Motor neuron (in vitro differentiated cells): Measurements from ENCODE around the gene NEGR1. TPM values are rescaled to one million over a fixed set of nuclear protein-coding genes. Genes with fewer than 3 reads are reported as not detected.

Source experiments
- ATAC-seq, 8 experiments: fragments of 200-7000 bp; cut with Tn5 transposase; replicated peaks in 6 of 8; 2 replicates each; pipeline ENCODE4 v1.8.0; 2021; ENCODE audit warnings: mild to moderate bottlenecking in 8 of 8, moderate library complexity in 8 of 8
- H3K27ac ChIP-seq, 2 donors: fragments of 250-450 bp; sonication (Bioruptor Pico); 2 replicates each; pipeline ENCODE4 v1.9.0; 2021; ENCODE audit warnings: antibody characterized with exemption in 2 of 2, mild to moderate bottlenecking in 2 of 2, moderate library complexity in 1 of 2
- H3K4me1 ChIP-seq, 2 donors: fragments of 250-450 bp; sonication (Bioruptor Pico); replicated peaks in 1 of 2; 2 replicates each; pipeline ENCODE4 v1.6.1; 2021; ENCODE audit warnings: antibody characterized with exemption in 2 of 2, mild to moderate bottlenecking in 2 of 2, moderate library complexity in 1 of 2
- H3K4me3 ChIP-seq, 5 donors: fragments of 250-450 bp; sonication (Bioruptor Pico); 2 replicates each; pipeline ENCODE4 v1.9.0; 2021; ENCODE audit warnings: antibody characterized with exemption in 5 of 5, mild to moderate bottlenecking in 5 of 5, moderate library complexity in 4 of 5
- WGBS, 10 experiments: fragments of 450-650 bp; shearing (Covaris generic); methylation state at CpG; one replicate each; pipeline ENCODE4 v1.0.0; 2022; 5-methylcytosine and 5-hydroxymethylcytosine counted together
- in situ Hi-C, 9 experiments: fragments of 400-800 bp; cut with MboI; loops; one replicate each; pipeline ENCODE4 v1.15.0; 2021; ENCODE audit warnings: low sequenced_read_pairs in 9 of 9, low pct_unique_long_range_greater_than_20kb in 2 of 9; ENCODE audit not compliant: unreplicated experiment in 9 of 9
- total RNA-seq, 8 experiments: library from RNA; unstranded; fragments of 300-600 nt; gene quantifications; 2 replicates each; pipeline versions ENCODE4 v1.2.3 to v1.2.4, GENCODE V29; 2022

The NEGR1 gene
- total RNA-seq, 8 experiments from 2014 or later, result 0.63 to 40.6 (median 15.1) TPM

DNA sequence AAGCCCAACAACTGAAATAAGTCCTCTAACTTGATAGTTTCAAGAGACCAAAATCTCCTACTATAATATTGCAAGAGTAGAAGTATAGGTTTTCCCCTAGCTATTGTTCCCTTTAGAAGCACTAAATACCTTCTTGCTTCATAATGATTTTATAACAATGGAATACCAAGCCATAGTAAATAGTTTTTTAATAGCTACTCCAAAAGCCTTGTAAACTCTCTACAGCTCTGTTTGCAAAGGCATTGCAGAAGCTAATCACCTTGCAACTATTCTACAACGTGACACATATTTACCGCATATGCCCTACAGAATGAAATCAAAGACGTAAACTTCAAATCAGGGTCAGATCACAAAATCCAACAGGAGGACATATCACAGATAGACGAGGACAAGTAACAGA is 750.0 kb downstream of the NEGR1 start:
- WGBS, 10 experiments, result 66 to 100% (median 86%) methylated on average over 2 to 4 of the region's 4 CpGs; no CpG with 5 or more reads in 1 of the 10 experiments

DNA sequence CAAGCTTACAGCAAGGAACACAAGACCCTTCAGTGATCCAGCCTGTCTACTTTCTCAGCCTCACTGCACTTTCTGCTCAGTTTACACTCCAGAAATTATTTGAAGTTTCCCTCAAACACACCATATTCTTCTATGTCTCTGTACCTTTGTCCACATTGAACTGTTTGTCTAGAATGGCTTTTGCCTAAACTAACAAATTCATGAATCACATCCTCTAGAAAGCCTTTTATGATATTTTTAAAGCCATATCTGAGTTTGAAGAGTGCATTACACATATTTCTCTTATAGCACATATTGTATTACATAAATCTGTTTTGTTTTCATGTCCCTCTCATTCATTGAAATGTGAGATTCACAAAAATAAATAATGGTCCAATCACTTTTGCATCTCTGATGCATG is 755.5 kb downstream of the NEGR1 start:
- Histone ChIP-seq H3K4me3 (no peak overlapping the region), H3K4me1 (no peaks in the 10 kb centered on the region), H3K27ac (no peak overlapping the region)
- ATAC-seq, result no peak
- in situ Hi-C loops, result loop anchor here in 1 of 9 experiments (10.0 to 25.0 kb wide), 2 partner anchors 322 to 440 kb away; partner anchors contain the start of gene ZRANB2

More for the DNA sequence above, 750.0 kb downstream of the NEGR1 start:
- ATAC-seq, result no peak
- H3K27ac ChIP-seq, result no peak overlapping the region
- H3K4me1 ChIP-seq, result no peaks in the 10 kb centered on the region
- in situ Hi-C loops, result loop anchor here in 1 of 9 experiments (25.0 kb wide), 1 partner anchor 445 kb away; the partner anchor contains the start of gene ZRANB2
- H3K4me3 ChIP-seq, result no peak overlapping the region

GRCh38 chr1:71522721-71523120 is 759.6 kb downstream of the NEGR1 start:
- no peak for ATAC-seq
- no peak overlapping the region for H3K27ac ChIP-seq
- in situ Hi-C loops, result loop anchor here in 3 of 9 experiments (10.0 to 25.0 kb wide), 2 partner anchors 310 to 318 kb away; no protein-coding TSS in a partner anchor
- 0 to 92% (median 69%) methylated on average over 1 to 3 of the region's 3 CpGs for WGBS, 10 experiments
- H3K4me3 ChIP-seq, result no peak overlapping the region
- H3K4me1 ChIP-seq, result no peaks in the 10 kb centered on the region

DNA sequence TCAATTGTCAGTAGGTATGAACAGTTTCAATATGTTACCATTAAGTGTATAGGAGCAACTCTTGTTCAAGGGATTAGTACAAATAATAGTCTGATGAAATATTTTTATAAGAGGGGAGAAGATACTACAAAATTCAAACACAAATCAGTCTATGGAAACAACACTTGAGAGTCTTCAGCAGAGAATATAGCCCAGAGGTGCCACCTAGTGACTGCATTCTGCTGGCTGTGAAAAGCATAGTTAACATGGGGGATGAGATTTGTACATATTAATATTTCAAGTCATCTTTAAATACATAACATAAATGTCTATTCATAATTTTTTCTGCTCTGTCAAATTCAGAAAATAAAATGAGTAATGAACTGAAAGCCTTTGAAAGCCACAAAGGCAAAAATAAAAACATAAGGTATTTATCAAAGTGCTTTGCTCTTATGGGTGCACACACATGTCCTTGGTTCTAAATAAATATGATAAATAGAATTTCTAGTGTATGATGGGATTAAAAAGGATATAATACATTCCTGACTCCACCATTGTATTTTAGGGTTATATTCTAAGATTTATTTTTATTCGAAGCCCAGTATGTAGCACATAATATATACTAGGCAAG is 760.6 kb downstream of the NEGR1 start:
- Histone ChIP-seq H3K27ac (no peak overlapping the region), H3K4me3 (no peak overlapping the region), H3K4me1 (no peaks in the 10 kb centered on the region)
- WGBS, 10 experiments, result 80 to 100% (median 93%) methylated on average over 1 of the region's 1 CpG; no CpG with 5 or more reads in 1 of the 10 experiments
- peak in 7 of 8 experiments; percentile 44 to 78 (median 63) for ATAC-seq
- in situ Hi-C loops, result loop anchor here in 3 of 9 experiments (10.0 to 25.0 kb wide), 2 partner anchors 309 to 317 kb away; no protein-coding TSS in a partner anchor

GRCh38 chr1:71511505-71511904 is 770.8 kb downstream of the NEGR1 start:
- Histone ChIP-seq H3K27ac (no peak overlapping the region), H3K4me1 (peaks cover 0 to 8% of the 10 kb centered on the region in 2 donors), H3K4me3 (no peak overlapping the region)
- no peak for ATAC-seq
- in situ Hi-C loops, result loop anchor here in 2 of 9 experiments (25.0 kb wide), 1 partner anchor 299 kb away; no protein-coding TSS in a partner anchor

- in situ Hi-C loops, result loop anchor here in 2 of 9 experiments (25.0 kb wide), 1 partner anchor 298 kb away; no protein-coding TSS in a partner anchor
- no peak overlapping the region for H3K4me3 ChIP-seq
- no peak overlapping the region for H3K27ac ChIP-seq
- ATAC-seq, result no peak
- peaks cover 0 to 8% of the 10 kb centered on the region in 2 donors for H3K4me1 ChIP-seq
- 86 to 100% (median 89%) methylated on average over 1 of the region's 1 CpG; no CpG with 5 or more reads in 5 of the 10 experiments for WGBS, 10 experiments
These were observed 771.6 kb downstream of the NEGR1 start for GRCh38 chr1:71510725-71511124.

DNA sequence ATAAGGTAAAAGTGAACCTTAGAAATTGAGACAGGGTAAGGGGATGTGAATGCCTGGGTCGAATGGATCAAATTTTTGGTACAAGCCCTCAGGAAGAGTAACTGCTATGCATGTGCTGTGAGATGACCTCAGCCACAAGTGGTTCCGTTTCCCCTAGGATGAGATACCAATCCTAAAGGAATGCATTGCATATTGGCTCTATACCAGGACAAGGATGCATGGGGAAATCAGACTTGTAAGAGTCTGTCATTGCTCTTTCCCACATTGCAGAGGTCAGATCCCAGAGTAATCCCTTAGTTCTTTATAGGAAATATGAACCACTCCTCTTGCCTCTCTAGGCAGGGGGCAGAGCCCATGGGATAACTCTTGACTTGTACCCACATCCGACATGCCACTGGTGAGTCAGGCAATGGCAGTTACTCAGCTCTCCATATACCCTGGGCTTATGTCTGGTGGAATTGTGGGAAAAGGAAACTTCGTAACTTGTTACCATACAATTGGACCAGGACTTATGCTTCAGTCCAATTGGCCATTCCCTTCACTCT is 773.2 kb downstream of the NEGR1 start:
- 0 to 100% (median 78%) methylated on average over 1 to 4 of the region's 4 CpGs; no CpG with 5 or more reads in 1 of the 10 experiments for WGBS, 10 experiments
- Histone ChIP-seq H3K4me1 (peaks cover 0 to 8% of the 10 kb centered on the region in 2 donors), H3K4me3 (no peak overlapping the region), H3K27ac (no peak overlapping the region)
- in situ Hi-C loops, result loop anchor here in 2 of 9 experiments (25.0 kb wide), 1 partner anchor 297 kb away; no protein-coding TSS in a partner anchor
- no peak for ATAC-seq

DNA sequence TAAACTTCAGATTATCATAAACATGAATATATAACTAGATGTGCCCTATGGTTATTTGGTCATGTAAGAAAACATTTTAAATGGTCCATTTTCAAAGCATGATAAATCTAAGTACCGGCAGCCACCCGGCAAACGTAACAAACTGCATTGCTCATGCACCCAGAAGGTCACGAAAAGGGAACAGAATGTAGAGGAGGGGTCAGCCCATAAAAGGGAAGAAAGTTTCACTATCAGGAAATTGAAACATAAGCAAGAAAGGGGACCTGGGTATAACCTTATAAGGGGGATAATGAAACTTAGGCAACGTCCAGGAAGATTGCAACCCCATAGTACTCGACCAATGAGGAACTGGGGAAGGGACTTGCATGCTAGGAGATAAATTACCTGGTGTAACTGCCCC is 780.3 kb downstream of the NEGR1 start:
- Histone ChIP-seq H3K27ac (no peak overlapping the region), H3K4me1 (no peaks in the 10 kb centered on the region), H3K4me3 (no peak overlapping the region)
- in situ Hi-C loops, result loop anchor here in 2 of 9 experiments (25.0 kb wide), 1 partner anchor 290 kb away; no protein-coding TSS in a partner anchor
- 58 to 92% (median 71%) methylated on average over 1 to 6 of the region's 6 CpGs for WGBS, 10 experiments
- ATAC-seq, result no peak

- H3K4me1 ChIP-seq, result no peaks in the 10 kb centered on the region
- H3K4me3 ChIP-seq, result no peak overlapping the region
- in situ Hi-C loops, result no loop called here
- peak in 2 of 8 experiments; percentile 57 to 73 for ATAC-seq
- H3K27ac ChIP-seq, result no peak overlapping the region
These were observed 783.8 kb downstream of the NEGR1 start for GRCh38 chr1:71498542-71498941.

DNA sequence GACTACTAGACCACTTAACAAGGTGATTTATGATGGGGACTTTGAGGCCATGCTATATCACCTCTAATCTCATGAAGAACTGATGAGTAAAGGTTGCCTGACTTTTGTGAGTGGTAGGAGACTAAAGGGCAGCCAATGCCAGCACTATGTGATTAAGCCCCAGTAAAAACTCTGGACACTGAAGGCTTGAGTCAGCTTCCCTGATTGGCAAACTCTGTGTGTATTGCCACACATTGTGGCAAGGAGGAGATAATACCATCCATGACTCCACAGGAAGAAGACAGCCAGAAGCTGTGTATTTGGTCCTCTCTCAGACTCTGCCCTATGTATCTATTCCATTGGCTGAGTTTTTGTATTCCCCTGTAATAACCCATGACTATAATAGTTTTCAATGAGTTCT is 788.2 kb downstream of the NEGR1 start:
- Histone ChIP-seq H3K27ac (no peak overlapping the region), H3K4me3 (no peak overlapping the region), H3K4me1 (no peaks in the 10 kb centered on the region)
- in situ Hi-C loops, result no loop called here
- no peak for ATAC-seq

GRCh38 chr1:71492298-71493041 is 789.9 kb downstream of the NEGR1 start:
- Histone ChIP-seq H3K27ac (no peak overlapping the region), H3K4me3 (no peak overlapping the region), H3K4me1 (no peaks in the 10 kb centered on the region)
- in situ Hi-C loops, result no loop called here
- ATAC-seq, result no peak
- WGBS, 10 experiments, result 53 to 93% (median 73%) methylated on average over 5 to 7 of the region's 7 CpGs

DNA sequence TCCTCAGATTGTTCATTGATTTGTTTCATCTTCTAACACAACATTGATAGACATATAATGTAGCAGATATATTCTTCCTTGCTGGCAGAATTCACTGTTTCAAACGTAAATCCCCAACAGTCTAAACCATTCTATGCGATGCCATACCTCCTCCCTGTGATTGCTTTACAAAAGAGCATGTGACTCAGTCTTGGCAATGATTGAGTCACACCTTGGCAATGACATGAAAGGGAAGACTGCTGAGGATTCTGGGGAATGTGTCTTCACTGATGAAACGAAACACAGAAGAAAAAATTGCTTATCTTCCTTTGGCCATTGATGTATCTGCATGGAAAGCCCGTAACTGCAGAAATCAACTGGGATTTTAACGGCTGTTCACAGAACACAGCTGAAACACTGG is 791.9 kb downstream of the NEGR1 start:
- Histone ChIP-seq H3K4me3 (no peak overlapping the region), H3K4me1 (no peaks in the 10 kb centered on the region), H3K27ac (no peak overlapping the region)
- in situ Hi-C loops, result no loop called here
- ATAC-seq, result no peak
- WGBS, 10 experiments, result 17 to 92% (median 82%) methylated on average over 2 to 5 of the region's 5 CpGs; no CpG with 5 or more reads in 1 of the 10 experiments

DNA sequence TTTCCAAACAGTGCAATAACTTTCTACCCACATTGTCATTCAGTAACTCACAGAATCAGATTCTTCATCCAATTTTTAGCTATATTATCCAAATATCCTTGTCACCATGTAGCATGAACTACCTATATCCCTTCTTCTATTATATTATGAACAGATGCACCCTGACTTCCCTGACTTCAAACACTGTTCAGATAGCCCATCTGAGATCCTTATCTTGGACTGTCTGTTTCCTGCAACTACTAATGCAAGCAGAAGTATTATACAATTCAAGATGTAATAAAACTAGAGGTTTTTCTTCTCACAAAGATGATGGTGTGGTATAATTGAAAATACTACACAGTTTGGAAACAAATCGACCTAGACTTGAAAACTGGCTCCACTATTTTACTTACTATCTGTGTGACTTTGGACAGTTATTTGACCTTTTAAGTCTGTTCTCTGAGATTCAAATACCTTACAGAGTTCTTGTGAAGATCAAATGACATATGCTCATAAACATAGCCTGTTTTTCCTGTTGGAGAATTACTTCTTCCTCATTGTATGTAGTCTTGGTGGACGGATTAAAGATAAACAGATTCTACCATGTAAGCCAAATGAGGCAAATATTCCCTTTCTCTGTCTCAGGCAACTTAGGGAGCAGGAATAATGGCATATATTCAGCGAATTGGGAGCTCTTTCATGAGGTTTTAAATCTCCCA is 793.6 kb downstream of the NEGR1 start:
- Histone ChIP-seq H3K4me1 (peaks cover 0 to 4% of the 10 kb centered on the region in 2 donors), H3K4me3 (no peak overlapping the region), H3K27ac (no peak overlapping the region)
- WGBS, 10 experiments, result 14 to 100% (median 77%) methylated on average over 1 to 3 of the region's 3 CpGs; no CpG with 5 or more reads in 1 of the 10 experiments
- ATAC-seq, result no peak
- in situ Hi-C loops, result no loop called here
